NCI-H1105 (cell line): ENCODE measurements around the gene CXCR6.

Experiments used
- DNase-seq: peaks from one replicate; lab custom pipeline; 2025; lab: John Stamatoyannopoulos, UW

Gene CXCR6

DNA sequence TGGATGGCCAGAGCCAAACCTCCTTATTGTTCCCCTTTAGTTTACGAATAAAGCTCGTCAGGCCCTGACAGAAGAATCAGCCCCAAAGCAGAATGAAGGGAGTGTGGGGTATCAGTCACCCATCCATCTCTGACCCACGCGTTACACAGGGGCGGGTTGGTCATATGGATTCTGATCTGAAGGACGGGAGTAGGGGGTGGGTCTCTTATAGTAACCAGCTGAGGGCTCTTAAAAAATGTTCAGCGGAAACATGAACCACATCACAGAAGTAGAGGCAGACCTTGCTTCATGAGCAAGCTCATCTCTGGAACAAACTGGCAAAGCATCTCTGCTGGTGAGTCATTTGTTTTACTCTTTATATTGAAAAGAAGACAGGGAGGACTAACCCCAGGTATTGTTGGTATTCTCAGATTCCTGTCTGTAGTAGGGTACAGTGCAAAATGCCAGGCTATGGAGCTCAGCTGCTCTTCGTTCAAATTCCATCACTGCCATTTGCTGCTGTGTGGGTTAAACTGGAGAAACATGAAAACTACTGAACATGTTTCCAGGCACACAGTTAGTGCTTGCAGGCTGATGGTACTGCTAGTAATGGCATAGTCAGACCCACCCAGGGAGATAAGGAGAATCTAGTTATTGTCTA lies at the start of gene CXCR6:
Gene CXCR6, plus strand, starts transcription at position 258 of the 640 bp plus-strand sequence. CDS start 3,018 bp downstream, outside the sequence.
- no peak for DNase-seq

DNA sequence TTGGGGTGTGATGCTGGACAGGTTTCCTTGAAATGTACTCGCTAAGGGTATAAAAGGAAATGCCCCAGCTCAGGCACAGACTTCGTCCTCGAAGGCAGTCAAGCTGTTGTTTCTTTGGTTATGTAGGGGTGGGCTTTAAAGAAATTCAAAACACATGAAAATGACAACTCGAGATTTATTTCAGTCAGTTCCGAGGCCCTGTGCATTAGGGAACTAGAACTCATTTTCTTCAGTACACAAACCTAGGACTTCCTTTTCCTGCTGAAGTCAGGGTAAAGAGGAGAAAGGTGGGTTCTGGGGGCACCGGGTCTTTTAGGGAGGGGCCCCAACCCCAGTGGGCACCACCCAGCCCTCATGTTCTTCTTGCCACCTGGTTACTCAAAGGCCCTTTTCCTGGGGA lies 49.2 kb upstream of the CXCR6 start:
- no peak for DNase-seq

DNA sequence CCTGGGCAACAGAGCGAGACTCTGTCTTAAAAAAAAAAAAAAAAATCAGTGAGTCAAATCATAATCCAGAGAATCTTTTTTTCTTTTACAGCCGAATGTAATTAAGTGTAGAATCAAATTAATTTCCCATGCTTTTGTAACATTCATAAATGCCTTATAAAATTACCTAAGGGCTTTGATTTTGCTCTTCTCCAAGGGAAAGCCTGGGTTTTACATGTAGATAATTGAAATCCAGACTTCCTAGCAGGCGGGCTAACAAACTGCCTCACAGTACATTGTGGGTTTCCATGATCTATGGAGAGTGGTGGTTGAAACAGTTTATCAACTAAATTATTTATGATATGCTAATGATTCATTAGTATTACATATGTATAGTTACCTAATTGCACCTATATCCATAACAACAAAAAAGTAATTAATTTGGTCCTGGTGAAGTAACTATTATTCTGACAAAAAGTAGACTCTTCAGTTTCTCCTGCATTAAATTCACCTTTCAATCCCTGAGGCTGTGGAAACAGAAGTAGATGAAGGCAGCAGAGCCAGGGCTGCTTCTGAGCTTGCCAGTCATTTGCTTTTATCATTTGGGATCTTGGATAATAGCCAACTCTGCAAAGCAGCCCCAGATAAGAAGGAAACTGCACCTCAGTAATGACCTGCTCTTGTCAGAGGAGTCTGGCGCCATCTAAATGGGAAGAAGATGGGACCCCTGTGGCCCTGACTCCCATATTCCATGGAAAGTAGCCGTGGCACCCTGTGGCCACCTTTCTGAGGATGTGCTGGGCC lies 47.4 kb upstream of the CXCR6 start:
- no peak for DNase-seq

DNA sequence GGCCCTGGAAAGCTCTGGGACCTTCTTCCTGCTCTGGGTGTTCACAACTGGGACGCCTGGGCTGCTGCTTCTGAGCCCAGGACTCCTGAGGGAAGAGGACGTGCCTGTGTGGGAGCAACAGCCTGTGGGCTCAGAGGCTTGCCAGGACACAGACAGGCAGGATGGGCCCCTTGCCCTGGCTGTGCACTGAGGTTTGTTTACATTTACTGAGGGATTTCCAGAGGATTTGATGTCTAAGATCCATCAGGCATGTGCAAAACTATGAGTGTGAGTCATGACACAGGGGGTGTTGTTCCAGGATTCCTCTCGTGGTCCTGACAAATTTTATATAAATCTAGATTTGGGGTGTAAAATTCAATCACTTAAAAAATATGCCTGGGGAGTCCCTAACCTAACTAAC lies 46.3 kb upstream of the CXCR6 start:
- DNase-seq, result no peak

DNA sequence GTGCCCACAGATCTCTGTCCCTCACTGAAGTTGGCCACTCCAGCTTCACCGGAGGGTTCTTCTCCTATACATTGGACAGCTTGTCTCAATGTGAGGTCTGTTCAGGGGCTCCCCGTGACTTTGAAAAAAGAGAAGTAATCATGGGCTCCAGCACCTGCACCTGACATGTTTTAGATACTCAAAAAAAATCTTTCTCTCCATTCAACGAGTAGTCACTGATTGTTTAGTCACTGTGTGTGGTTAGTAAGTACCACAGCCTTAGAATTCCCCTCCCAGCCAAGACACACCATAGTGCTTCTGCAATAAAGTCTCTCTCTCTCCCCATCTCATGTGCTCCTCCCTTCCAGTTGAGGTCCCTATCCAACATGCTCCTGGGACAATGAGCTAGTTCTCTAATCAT lies 38.3 kb upstream of the CXCR6 start:
- no peak for DNase-seq

DNA sequence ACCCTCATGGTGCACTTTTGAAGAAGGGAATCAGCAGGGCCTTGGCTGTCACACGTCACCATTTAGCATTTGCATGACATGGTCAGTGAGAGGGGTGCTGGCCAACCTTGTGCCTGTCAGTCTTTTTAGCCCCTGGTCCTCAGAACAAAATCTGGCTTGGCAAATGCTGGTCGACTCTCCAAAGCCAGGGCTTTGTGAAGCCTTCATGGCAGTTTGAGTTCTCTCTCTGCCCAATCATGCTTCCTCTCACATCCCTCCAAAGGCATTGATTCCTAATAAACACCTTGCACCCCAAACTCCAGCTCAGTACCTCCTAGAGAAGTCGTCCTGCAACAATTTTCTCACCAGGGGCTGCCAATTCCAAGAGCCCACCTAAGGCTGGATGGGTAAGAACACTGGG lies 37.5 kb upstream of the CXCR6 start:
- no peak for DNase-seq

DNA sequence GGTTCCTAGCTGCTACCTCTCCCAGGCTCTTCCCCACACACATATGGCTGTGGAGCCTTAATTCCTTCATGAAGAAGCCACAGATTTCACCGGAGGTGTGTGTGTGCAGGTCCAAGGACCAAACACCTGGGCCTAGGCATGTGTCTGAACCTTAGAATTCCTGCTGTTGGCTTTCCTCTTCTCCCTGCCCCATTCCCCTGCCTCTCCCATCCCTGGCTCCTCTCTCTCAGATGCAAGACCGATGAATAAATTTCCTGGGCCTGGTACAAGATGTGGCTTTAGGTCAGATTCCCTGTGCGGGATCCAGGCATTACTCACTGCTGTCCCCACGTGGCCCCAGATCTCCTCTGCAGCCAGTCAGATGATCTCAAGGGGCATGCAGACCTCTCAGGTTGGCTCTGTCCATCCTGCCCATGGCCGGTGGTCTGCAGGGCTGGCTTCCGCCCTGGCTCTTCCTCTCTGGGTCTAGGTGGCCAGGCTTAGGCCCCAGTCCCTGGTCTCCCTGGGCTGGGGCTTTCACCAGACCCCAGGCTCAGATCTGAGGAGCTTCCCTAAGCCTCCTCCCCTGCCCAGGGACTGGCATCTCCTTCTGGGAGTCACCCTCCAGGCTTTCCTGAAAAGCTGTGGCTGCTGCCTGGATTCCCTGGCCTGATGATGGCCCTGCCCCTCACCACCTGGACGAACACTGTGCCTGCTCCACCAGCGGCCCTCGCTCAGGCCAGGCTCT lies 36.4 kb upstream of the CXCR6 start:
- no peak for DNase-seq

DNA sequence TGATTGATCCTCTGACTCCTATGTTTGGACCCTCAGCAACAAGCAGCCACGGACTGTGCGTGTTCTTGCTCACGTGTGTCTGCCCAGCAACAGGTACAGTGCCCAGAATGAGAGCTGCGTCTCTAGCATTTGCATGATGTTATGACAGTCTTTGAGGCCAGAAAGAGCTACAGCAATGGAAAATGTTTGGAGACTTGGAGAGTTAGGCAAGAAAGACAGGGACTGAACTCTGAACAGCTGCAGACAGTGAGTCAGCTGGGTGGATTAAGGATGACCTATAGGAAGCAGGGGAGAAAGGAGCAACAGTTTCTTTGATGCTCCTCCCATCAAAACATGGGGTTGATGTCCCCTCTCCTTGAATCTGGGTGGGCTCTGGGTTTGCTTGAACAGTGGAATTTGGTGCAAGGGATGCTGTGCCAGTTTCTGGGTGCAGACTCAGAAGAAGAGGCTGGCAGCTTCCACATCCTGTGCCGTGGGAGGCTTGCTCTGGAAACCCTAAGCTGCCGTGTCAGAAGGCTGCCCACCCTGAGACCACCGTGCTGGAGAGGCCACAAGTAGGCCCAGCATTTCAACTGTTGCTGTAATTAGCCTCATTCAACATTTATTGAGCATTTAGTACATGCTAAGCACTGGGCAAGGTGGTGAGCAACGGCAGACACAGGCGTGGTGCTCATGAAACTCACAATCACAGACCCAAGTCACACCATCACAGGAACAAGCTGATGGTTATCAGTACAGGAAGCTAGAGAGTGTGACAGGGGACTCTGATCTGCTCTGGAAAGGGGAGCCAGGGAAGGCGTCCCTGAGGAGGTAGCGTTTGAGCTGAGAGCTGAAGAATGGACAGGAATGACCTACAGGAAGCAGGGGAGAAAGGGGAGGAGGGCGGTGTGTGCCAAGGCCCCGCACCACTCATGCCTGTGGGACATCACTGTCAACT lies 35.2 kb upstream of the CXCR6 start:
- DNase-seq, result no peak

DNA sequence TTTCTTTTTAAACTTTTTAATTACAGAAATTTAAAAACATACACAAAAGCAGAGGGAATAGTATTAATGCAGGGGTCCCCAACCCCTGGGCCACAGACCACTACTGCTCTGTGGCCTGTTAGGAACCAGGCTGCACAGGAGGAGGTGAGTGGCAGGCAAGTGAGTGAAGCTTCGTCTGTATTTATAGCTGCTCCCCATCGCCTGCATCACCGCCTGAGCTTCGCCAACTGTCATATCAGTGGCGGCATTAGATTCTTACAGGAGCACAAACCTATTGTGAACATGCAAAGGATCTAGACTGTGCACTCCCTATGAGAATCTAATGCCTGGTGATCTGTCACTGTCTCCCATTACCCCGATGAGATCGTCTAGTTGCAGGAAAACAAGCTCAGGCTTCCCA lies 34.5 kb upstream of the CXCR6 start:
- no peak for DNase-seq

DNA sequence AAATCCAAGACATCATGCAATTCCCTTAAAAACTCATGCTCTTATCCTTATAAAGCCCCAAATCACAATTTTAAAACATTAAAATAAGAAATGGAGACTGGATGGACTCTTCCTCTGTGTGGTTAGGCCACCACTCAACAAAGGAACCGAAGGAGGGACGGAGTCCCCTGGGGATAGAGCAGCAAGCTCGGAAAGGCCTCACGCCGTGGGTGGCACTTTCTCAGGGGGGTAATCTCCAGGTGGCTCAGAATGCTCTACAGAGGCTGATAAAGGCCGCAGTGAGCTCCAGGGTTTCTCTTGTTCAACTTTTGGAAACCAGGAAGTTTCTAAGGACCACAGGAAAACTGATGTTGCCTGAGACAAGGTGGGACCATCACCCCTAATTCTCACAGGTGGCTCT lies 33.7 kb upstream of the CXCR6 start:
- DNase-seq, result no peak

DNA sequence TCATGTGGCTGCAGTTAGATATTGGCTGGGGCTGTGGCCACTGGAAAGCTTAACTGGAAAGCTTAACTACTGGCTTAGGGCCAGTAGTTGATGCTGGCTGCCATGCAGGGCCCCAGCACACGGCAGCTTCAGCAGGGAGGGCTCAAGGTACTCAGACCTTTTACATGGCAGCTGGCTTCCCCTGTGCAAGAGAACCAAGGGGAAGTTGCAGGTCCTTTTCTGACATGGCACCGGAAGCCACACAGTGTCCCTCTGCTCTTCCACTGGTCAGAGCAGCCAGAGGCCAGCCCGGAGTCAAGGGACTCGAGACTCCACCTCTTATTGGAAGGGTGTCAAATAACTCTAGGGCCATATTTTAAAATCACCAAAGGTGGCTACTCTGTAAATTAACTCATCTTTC lies 32.4 kb upstream of the CXCR6 start:
- no peak for DNase-seq

DNA sequence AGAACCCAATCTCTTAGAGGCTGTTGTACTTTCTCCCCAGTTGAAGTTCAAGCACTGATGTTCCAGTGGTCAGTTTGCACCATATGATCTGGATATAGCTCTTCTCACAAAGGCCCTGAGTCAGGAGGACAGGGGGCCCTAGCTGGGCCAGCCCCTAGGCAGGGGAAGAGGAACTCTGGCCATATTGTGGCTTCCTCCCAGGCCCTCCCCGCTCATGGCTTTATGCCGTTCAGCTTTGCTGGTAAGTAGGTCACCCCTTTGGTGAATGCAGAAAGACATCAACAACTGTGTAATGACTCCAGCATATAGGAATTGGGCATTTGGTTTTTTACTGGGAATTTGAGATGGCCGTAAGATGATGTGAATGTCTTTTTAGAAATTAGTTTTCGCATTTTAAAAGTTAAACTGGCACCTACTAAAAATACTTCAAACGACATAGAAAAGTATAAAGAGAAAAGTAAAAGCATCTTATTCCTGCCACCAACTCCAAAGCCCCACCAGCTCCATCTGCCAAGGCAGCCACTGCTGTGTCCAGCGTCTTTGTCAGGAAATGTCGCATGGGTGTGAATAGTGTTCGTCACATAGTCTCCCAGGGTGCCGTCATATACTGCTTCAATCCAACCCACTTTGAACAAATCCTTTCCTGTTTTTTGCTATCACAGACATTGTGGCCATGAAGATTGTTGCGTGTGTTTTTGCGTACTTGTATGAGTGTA lies 31.6 kb upstream of the CXCR6 start:
- no peak for DNase-seq

DNA sequence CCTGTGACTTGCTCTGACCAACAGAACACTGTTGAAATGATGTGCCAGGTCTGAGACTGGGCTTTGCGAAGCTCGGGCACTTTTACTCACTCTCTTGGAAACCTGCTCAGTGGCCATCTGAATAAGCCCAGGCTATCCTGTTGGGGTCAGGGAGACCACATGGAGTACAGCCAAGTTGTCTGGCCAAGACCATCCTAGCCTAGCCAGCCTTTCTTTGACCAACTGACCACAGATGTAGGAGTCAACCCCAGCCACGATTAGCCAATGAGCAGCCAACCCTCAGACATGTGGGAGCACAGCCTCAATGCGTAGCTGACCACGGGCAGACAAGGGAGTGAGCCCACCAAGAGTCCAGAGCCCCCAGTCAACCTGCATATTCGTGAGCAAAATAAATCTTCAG lies 30.8 kb upstream of the CXCR6 start:
- no peak for DNase-seq

DNA sequence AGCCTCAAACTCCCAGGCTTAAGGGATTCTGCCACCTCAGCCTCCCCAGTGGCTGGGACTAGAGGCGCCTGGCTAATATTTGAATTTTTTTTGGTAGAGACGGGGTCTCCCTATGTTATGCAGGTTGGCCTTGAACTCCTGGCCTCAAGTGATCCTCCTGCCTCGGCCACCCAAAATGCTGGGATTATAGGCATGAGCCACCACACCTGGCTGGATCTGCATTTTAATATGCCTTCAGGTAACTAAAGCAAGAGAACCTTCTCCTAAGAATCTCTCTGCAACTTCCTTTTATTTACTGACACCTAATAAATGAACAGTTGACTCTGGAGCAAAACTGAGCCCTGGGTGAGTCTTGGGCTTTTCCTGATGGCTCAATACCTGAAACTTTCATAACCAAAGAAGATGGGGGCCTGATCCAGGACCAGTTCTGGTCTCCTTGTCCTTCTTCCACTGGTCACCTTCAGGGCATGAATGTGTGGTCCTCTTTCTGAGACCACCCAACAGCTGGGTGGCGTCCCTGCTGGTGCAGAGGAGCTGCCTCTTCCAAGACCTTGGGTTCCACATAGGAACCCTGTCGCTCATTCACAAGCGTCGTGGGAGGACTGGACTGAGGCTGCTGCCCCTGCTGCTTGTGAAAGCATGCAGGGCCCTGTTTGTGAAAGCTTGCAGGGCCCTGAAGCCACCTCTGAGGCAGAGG lies 28.8 kb upstream of the CXCR6 start:
- no peak for DNase-seq

DNA sequence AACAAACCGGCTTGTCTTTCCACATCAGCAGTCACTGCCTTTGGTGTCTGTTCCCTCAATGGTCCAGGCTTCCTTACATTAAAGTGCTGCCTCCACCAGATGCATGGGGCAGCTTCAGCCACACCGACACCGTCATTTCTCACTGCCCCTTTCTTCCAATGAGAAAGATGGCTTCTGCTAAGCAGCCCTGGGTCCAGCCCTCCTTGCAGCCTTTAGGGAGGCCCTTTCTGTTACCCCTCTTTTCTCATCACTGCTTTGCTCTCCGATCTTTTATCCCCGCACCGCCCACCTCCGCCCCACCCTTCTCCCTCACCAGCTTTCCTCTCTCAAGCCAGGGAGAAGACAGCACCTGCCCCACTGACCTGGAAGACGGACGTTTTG lies 28.2 kb upstream of the CXCR6 start:
- DNase-seq, result no peak

DNA sequence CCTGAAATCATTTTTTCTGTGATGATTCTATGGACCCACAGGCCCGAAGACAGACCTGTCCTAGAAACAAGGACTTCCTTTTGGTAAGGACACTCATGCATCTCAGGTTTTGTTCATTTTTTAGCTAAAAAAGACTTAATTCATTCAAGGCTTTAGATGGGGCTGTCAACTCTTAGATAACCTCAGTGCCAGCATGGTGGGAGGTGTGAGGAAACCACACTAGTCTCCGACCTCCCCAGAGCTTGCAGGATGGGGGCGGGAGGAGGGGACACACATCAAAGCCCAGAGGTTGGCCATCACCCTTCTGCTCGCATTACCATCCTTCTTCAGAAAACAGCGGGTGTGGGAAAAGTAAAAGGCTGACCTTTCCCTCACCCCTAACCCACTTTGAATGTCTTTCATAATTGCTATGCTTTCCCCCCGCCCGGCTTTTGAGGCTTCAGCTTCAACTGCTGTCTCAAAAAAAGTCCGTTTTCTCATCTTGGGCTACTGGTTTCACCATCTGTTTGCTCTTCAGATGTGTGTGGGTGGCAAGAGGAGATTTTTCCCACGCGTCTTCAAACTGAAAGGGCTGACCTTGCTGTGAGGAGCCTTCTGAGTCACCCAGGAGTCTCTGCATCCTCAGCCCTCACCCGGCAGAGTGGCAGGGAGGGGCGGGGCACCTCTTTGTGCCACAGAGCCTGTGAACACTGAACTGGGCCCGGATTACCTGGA lies 27.6 kb upstream of the CXCR6 start:
- no peak for DNase-seq

DNA sequence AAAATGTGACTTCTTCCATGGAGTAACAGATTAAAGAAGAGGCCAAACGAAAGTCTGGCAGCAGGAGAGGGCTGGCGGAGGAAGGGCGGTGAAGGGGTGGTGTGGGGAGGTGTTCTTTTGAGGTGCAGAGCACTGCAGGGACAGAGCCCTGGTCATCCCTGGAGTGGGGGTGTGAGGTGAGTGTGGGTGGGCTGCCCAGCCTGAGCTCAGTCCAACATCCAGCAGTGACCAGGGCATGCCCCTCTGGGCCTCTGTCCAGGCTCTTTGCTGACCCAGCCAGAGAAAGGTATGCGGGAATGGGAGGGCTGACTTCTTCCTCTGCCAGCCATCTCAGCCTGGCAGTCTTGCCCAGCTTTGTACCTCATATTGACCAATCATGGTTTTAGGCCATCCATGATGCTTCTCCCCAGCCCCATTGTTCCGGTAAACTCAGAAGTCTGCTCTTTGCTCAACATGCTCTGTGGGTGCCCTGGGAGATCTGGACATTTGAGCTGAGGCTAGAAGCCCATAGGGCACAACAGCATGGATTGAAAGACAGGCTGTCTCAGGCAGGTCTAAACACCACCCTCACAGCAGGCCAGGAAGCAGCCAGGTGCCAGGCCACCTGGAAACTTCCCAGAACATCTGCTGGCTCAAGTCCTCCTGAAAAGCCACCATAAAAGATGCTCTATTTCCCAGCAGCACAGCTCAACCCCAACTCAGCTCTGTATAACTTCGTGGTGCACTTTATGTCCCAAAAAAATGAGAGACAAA lies 25.9 kb upstream of the CXCR6 start:
- DNase-seq, result no peak

DNA sequence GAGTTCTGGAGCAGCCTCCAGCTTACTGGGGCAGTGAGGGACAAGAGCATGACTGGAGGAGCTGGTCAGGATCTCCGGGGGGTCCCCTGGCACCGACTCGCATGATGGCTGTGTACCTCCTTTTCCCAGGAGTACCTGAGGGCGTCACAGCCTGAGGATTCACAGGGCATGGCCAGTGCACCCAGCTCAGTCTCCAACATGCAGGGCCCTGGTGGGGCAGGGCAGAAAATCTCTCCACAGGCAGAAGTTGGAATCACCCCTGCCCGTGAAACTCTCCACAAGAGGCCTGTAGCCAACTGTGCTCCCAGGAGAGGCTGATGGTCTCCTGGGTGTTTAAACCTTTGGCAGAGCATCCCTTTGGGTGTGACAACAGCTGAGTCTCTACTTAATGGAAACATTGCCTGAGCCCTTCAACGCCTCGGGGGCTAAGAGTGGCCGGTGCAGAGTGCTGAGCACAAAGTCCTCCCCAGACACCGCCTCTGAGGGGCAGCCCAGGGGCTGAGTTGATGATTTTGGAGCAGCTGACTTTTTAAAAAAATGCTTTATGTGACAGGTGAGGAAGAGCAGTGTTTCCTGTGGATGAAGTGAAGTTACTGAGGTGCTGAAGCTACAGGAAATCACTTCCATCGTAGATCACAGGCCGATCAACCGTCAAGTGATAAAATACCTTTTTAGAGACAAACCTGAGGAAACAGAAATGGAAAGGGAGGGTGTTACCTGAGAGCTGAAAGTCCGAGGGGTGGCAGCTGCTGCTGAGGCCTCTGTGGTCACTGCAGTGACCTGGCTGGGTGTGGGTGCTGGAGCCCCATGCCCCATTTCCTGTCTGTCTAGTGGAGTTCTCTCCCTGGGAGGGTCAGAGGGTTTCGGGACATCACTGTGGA lies 21.9 kb upstream of the CXCR6 start:
- no peak for DNase-seq

DNA sequence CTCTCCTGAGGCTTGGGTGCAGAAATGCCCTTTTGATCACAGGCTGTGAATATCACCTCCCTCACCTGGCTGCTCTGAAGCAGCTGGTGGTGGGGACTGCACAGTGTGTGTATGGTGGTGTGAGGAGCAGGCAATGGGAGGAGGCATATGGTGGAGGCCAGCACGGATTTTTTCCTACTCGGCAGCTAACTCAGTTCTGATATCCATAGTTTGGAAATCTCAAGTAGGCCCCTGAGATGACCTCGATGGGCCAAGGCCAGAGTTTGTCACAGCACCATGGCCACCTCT lies 21.3 kb upstream of the CXCR6 start:
- no peak for DNase-seq
